ENCODE results near the gene DGKB. TPM values are rescaled to one million over a fixed set of nuclear protein-coding genes. Genes with fewer than 3 reads are reported as not detected.

DGKB gene
- total RNA-seq, 1 experiment from 2014 or later, result 1.9 TPM

DNA sequence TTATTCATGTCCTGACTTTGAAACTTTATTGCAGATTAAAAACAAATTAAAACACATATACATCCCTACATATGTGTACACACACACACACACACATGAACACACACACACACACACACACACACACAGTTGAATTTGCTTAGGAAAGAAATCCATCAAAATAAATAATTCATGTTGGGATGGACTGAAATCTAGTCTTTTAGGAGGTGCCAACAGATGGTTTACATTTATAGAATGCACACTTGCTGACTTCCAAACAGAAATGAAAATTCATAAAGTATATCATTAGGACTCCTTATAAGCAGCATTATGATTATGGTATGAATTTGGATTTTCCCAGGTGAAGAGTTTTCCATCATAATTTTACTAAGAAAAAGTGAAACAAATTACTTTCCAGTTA lies 642.5 kb downstream of the DGKB start:
- Mint-ChIP-seq H3K4me3 (no peak overlapping the region), H3K4me1 (peaks cover 4% of the 10 kb centered on the region), H3K9me3 (no peaks in the 10 kb centered on the region), H3K36me3 (no peaks in the 10 kb centered on the region), H3K27ac (no peak overlapping the region), H3K27me3 (ENCODE audit: low read depth) (no peaks in the 10 kb centered on the region)
- no peak for DNase-seq (ENCODE audit: low spot score)
- CTCF ChIA-PET, result no interaction called here
- TF ChIP-seq GABPB1 (CRISPR knock-in tag; IDR thresholded peaks at IDR 0.05), result no peak
- TF ChIP-seq, protein P1, sequence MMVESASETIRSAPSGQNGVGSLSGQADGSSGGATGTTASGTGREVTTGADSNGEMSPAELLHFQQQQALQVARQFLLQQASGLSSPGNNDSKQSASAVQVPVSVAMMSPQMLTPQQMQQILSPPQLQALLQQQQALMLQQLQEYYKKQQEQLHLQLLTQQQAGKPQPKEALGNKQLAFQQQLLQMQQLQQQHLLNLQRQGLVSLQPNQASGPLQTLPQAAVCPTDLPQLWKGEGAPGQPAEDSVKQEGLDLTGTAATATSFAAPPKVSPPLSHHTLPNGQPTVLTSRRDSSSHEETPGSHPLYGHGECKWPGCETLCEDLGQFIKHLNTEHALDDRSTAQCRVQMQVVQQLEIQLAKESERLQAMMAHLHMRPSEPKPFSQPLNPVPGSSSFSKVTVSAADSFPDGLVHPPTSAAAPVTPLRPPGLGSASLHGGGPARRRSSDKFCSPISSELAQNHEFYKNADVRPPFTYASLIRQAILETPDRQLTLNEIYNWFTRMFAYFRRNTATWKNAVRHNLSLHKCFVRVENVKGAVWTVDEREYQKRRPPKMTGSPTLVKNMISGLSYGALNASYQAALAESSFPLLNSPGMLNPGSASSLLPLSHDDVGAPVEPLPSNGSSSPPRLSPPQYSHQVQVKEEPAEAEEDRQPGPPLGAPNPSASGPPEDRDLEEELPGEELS (CRISPR knock-in tag; IDR thresholded peaks at IDR 0.05), result no peak
- TF ChIP-seq ZMAT4 (CRISPR knock-in tag; IDR thresholded peaks at IDR 0.05), result no peak
- no peak for TF ChIP-seq ZNF232 (CRISPR knock-in tag; IDR thresholded peaks at IDR 0.05)
- TF ChIP-seq SOX15 (CRISPR knock-in tag; IDR thresholded peaks at IDR 0.05), result no peak
- TF ChIP-seq ATF1 (CRISPR knock-in tag; IDR thresholded peaks at IDR 0.05), result no peak
- no peak for TF ChIP-seq ATF6 (CRISPR knock-in tag; IDR thresholded peaks at IDR 0.05)
- TF ChIP-seq ZNF317 (CRISPR knock-in tag; IDR thresholded peaks at IDR 0.05; ENCODE audit: borderline replicate concordance, low read depth), result no peak
- TF ChIP-seq RORB (CRISPR knock-in tag; IDR thresholded peaks at IDR 0.05), result no peak
- TF ChIP-seq, protein P2, sequence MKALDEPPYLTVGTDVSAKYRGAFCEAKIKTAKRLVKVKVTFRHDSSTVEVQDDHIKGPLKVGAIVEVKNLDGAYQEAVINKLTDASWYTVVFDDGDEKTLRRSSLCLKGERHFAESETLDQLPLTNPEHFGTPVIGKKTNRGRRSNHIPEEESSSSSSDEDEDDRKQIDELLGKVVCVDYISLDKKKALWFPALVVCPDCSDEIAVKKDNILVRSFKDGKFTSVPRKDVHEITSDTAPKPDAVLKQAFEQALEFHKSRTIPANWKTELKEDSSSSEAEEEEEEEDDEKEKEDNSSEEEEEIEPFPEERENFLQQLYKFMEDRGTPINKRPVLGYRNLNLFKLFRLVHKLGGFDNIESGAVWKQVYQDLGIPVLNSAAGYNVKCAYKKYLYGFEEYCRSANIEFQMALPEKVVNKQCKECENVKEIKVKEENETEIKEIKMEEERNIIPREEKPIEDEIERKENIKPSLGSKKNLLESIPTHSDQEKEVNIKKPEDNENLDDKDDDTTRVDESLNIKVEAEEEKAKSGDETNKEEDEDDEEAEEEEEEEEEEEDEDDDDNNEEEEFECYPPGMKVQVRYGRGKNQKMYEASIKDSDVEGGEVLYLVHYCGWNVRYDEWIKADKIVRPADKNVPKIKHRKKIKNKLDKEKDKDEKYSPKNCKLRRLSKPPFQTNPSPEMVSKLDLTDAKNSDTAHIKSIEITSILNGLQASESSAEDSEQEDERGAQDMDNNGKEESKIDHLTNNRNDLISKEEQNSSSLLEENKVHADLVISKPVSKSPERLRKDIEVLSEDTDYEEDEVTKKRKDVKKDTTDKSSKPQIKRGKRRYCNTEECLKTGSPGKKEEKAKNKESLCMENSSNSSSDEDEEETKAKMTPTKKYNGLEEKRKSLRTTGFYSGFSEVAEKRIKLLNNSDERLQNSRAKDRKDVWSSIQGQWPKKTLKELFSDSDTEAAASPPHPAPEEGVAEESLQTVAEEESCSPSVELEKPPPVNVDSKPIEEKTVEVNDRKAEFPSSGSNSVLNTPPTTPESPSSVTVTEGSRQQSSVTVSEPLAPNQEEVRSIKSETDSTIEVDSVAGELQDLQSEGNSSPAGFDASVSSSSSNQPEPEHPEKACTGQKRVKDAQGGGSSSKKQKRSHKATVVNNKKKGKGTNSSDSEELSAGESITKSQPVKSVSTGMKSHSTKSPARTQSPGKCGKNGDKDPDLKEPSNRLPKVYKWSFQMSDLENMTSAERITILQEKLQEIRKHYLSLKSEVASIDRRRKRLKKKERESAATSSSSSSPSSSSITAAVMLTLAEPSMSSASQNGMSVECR (CRISPR knock-in tag; IDR thresholded peaks at IDR 0.05; ENCODE audit: borderline replicate concordance), result no peak
- TF ChIP-seq, protein P3, sequence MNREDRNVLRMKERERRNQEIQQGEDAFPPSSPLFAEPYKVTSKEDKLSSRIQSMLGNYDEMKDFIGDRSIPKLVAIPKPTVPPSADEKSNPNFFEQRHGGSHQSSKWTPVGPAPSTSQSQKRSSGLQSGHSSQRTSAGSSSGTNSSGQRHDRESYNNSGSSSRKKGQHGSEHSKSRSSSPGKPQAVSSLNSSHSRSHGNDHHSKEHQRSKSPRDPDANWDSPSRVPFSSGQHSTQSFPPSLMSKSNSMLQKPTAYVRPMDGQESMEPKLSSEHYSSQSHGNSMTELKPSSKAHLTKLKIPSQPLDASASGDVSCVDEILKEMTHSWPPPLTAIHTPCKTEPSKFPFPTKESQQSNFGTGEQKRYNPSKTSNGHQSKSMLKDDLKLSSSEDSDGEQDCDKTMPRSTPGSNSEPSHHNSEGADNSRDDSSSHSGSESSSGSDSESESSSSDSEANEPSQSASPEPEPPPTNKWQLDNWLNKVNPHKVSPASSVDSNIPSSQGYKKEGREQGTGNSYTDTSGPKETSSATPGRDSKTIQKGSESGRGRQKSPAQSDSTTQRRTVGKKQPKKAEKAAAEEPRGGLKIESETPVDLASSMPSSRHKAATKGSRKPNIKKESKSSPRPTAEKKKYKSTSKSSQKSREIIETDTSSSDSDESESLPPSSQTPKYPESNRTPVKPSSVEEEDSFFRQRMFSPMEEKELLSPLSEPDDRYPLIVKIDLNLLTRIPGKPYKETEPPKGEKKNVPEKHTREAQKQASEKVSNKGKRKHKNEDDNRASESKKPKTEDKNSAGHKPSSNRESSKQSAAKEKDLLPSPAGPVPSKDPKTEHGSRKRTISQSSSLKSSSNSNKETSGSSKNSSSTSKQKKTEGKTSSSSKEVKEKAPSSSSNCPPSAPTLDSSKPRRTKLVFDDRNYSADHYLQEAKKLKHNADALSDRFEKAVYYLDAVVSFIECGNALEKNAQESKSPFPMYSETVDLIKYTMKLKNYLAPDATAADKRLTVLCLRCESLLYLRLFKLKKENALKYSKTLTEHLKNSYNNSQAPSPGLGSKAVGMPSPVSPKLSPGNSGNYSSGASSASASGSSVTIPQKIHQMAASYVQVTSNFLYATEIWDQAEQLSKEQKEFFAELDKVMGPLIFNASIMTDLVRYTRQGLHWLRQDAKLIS (CRISPR knock-in tag; IDR thresholded peaks at IDR 0.05; ENCODE audit: borderline replicate concordance), result no peak
- TF ChIP-seq JUN (CRISPR knock-in tag; IDR thresholded peaks at IDR 0.05), result no peak
- TF ChIP-seq E2F1 (CRISPR knock-in tag; IDR thresholded peaks at IDR 0.05), result no peak
- TF ChIP-seq ZNF425 (CRISPR knock-in tag; conservative IDR thresholded peaks at IDR 0.05), result no peak
- TF ChIP-seq, protein P4, sequence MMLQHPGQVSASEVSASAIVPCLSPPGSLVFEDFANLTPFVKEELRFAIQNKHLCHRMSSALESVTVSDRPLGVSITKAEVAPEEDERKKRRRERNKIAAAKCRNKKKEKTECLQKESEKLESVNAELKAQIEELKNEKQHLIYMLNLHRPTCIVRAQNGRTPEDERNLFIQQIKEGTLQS (CRISPR knock-in tag; conservative IDR thresholded peaks at IDR 0.05), result no peak
- TF ChIP-seq NR3C1 (CRISPR knock-in tag; conservative IDR thresholded peaks at IDR 0.05; ENCODE audit: low read depth), result no peak
- no peak for TF ChIP-seq MYBL2 (CRISPR knock-in tag; IDR thresholded peaks at IDR 0.05)
- POLR2A ChIA-PET, result no interaction called here
- no peak for ATAC-seq
